ENCODE data around the gene RAD50.

DNA sequence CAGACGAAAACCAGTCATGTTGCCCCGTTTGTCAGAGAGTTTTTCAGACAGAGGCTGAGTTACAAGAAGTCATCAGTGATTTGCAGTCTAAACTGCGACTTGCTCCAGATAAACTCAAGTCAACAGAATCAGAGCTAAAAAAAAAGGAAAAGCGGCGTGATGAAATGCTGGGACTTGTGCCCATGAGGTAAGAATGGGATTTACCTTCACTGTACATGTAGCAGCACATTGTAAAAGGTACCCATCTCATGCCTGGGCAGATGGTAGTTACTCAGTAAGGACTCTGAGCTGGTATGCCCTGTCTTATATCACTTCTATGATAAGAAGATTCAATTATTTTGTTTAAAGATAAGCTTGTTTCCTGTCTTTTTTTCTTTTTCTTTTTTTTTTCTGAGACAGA, 38.8 kb downstream of the RAD50 start:
- TF ChIP-seq, protein P1, sequence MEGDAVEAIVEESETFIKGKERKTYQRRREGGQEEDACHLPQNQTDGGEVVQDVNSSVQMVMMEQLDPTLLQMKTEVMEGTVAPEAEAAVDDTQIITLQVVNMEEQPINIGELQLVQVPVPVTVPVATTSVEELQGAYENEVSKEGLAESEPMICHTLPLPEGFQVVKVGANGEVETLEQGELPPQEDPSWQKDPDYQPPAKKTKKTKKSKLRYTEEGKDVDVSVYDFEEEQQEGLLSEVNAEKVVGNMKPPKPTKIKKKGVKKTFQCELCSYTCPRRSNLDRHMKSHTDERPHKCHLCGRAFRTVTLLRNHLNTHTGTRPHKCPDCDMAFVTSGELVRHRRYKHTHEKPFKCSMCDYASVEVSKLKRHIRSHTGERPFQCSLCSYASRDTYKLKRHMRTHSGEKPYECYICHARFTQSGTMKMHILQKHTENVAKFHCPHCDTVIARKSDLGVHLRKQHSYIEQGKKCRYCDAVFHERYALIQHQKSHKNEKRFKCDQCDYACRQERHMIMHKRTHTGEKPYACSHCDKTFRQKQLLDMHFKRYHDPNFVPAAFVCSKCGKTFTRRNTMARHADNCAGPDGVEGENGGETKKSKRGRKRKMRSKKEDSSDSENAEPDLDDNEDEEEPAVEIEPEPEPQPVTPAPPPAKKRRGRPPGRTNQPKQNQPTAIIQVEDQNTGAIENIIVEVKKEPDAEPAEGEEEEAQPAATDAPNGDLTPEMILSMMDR (IDR thresholded peaks at IDR 0.05; ENCODE audit: insufficient read depth, low read length, poor library complexity, severe bottlenecking) = no peak
- no peak for TF ChIP-seq EZH2phosphoT487 (conservative IDR thresholded peaks at IDR 0.05; ENCODE audit: low read length)

Measured in SU-DHL-6 (cell line).